ENCODE data around the gene ARHGAP6.

Gene ARHGAP6

DNA sequence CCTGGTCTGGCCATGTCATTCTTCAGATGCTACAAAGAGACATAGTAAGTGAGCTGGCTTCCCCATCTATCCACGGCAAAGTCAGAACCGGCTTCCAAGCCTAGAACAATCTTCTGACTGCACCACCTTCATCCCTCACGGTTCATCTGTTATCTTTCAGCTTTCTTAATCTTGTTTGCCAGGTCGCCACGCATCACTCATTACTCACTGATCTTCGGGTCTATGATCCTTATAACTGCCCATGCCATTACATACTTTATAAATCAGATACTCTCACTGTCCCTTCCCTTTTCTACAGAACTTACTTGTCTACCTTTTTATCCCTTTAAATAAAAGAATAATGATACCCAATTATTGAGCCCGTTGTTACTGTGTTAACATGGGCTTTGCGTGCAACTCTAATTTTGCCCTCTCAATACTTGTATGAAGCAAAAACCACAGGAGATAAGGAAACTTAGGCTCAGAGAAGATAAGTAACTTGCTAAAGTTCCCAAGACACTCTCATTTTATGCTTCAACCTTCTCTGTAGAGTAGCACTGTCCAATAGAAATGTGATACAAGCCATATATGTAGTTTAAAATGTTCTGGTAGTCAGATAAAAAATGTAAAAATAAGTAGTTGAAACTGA, 200.8 kb downstream of the ARHGAP6 start:
- no peak for DNase-seq
- Histone ChIP-seq H3K36me3 (replicated peaks; ENCODE audit: insufficient read depth, low read length) (no peaks in the 10 kb centered on the region), H4K20me1 (ENCODE audit: insufficient read depth, low read length) (no peaks in the 10 kb centered on the region), H3K27me3 (replicated peaks; ENCODE audit: insufficient read depth, low read length) (no peaks in the 10 kb centered on the region), H3K4me1 (ENCODE audit: low read length) (no peaks in the 10 kb centered on the region), H3F3A (ENCODE audit: insufficient read depth, low read length) (no peaks in the 10 kb centered on the region), H3K9ac (ENCODE audit: low read length) (no peak overlapping the region), H3K27ac (ENCODE audit: low read length) (no peak overlapping the region), H3K9me3 (replicated peaks; ENCODE audit: insufficient read depth, low read length) (no peaks in the 10 kb centered on the region), H2AFZ (ENCODE audit: low read length) (no peak overlapping the region), H3K9me2 (replicated peaks; ENCODE audit: insufficient read depth, low read length) (no peaks in the 10 kb centered on the region), H3K79me2 (ENCODE audit: low read length) (no peaks in the 10 kb centered on the region), H3K4me2 (ENCODE audit: low read depth, low read length) (no peak overlapping the region), H3K4me3 (ENCODE audit: low read length) (no peak overlapping the region)
- TF ChIP-seq EZH2phosphoT487 (IDR thresholded peaks at IDR 0.05; ENCODE audit: low read length) (no peak), EZH2 (optimal IDR thresholded peaks at IDR 0.05; ENCODE audit: low read depth, low read length) (no peak)
- TF ChIP-seq, protein P1, sequence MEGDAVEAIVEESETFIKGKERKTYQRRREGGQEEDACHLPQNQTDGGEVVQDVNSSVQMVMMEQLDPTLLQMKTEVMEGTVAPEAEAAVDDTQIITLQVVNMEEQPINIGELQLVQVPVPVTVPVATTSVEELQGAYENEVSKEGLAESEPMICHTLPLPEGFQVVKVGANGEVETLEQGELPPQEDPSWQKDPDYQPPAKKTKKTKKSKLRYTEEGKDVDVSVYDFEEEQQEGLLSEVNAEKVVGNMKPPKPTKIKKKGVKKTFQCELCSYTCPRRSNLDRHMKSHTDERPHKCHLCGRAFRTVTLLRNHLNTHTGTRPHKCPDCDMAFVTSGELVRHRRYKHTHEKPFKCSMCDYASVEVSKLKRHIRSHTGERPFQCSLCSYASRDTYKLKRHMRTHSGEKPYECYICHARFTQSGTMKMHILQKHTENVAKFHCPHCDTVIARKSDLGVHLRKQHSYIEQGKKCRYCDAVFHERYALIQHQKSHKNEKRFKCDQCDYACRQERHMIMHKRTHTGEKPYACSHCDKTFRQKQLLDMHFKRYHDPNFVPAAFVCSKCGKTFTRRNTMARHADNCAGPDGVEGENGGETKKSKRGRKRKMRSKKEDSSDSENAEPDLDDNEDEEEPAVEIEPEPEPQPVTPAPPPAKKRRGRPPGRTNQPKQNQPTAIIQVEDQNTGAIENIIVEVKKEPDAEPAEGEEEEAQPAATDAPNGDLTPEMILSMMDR (IDR thresholded peaks at IDR 0.05; ENCODE audit: low read length) = no peak

DNA sequence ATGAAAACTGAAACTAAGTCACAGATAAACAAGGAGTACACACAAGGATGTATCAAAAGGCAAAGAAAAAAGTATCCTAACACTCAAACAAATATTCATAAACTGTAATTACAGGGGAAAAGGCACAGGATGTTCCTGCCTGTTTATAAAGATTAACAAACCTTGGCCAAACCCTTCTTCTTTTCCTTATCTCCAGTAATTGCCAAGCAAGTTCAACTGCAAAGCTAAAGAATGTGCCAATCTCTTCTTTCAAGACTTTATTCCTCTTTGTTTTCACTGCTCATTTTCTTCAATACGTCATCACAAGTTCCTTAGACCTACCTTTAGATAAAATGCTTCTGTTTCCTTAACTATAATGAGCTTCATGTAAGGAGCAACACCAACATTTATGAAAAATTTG, 201.3 kb downstream of the ARHGAP6 start:
- Histone ChIP-seq H3K4me3 (ENCODE audit: low read length) (no peak overlapping the region), H3K27ac (ENCODE audit: low read length) (no peak overlapping the region), H3K9me3 (replicated peaks; ENCODE audit: insufficient read depth, low read length) (no peaks in the 10 kb centered on the region), H3K36me3 (replicated peaks; ENCODE audit: insufficient read depth, low read length) (no peaks in the 10 kb centered on the region), H4K20me1 (ENCODE audit: insufficient read depth, low read length) (no peaks in the 10 kb centered on the region), H3F3A (ENCODE audit: insufficient read depth, low read length) (no peaks in the 10 kb centered on the region), H3K79me2 (ENCODE audit: low read length) (no peaks in the 10 kb centered on the region), H3K4me2 (ENCODE audit: low read depth, low read length) (no peak overlapping the region), H2AFZ (ENCODE audit: low read length) (no peak overlapping the region), H3K4me1 (ENCODE audit: low read length) (no peaks in the 10 kb centered on the region), H3K9me2 (replicated peaks; ENCODE audit: insufficient read depth, low read length) (no peaks in the 10 kb centered on the region), H3K27me3 (replicated peaks; ENCODE audit: insufficient read depth, low read length) (no peaks in the 10 kb centered on the region), H3K9ac (ENCODE audit: low read length) (no peak overlapping the region)
- DNase-seq = no peak
- TF ChIP-seq EZH2 (optimal IDR thresholded peaks at IDR 0.05; ENCODE audit: low read depth, low read length) (no peak), EZH2phosphoT487 (IDR thresholded peaks at IDR 0.05; ENCODE audit: low read length) (no peak)
- TF ChIP-seq, protein P1 (IDR thresholded peaks at IDR 0.05; ENCODE audit: low read length) = no peak

DNA sequence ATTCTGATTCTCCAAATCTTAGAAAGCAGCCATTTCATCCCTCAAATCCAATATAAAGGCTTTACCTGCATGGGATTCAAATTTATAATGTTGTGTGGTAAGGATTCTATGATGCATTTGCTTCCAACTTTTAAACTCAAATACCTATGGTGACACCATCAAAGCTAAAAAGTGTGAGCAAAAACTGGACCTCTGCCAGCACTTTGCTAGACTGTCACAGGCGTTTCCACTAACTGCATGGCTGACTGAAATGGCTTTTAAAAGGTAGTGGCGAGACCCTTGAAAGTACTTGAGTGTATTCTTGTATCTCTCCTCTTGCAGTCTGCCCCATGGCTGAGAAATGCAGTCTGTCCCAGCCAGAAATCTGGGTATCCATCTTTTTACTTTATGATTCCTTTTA, 203.1 kb downstream of the ARHGAP6 start:
- Histone ChIP-seq H3K27me3 (replicated peaks; ENCODE audit: insufficient read depth, low read length) (no peaks in the 10 kb centered on the region), H3K9ac (ENCODE audit: low read length) (no peak overlapping the region), H3K79me2 (ENCODE audit: low read length) (no peaks in the 10 kb centered on the region), H3K4me3 (ENCODE audit: low read length) (no peak overlapping the region), H3K4me1 (ENCODE audit: low read length) (no peaks in the 10 kb centered on the region), H3K27ac (ENCODE audit: low read length) (no peak overlapping the region), H2AFZ (ENCODE audit: low read length) (no peak overlapping the region), H3K9me2 (replicated peaks; ENCODE audit: insufficient read depth, low read length) (no peaks in the 10 kb centered on the region), H3K9me3 (replicated peaks; ENCODE audit: insufficient read depth, low read length) (no peaks in the 10 kb centered on the region), H3K36me3 (replicated peaks; ENCODE audit: insufficient read depth, low read length) (no peaks in the 10 kb centered on the region), H3K4me2 (ENCODE audit: low read depth, low read length) (no peak overlapping the region), H4K20me1 (ENCODE audit: insufficient read depth, low read length) (no peaks in the 10 kb centered on the region), H3F3A (ENCODE audit: insufficient read depth, low read length) (no peaks in the 10 kb centered on the region)
- DNase-seq = no peak
- TF ChIP-seq, protein P1 (IDR thresholded peaks at IDR 0.05; ENCODE audit: low read length) = no peak
- TF ChIP-seq EZH2 (optimal IDR thresholded peaks at IDR 0.05; ENCODE audit: low read depth, low read length) (no peak), EZH2phosphoT487 (IDR thresholded peaks at IDR 0.05; ENCODE audit: low read length) (no peak)
